ENCODE results near the gene TPSB2.

TPSB2 gene

DNA sequence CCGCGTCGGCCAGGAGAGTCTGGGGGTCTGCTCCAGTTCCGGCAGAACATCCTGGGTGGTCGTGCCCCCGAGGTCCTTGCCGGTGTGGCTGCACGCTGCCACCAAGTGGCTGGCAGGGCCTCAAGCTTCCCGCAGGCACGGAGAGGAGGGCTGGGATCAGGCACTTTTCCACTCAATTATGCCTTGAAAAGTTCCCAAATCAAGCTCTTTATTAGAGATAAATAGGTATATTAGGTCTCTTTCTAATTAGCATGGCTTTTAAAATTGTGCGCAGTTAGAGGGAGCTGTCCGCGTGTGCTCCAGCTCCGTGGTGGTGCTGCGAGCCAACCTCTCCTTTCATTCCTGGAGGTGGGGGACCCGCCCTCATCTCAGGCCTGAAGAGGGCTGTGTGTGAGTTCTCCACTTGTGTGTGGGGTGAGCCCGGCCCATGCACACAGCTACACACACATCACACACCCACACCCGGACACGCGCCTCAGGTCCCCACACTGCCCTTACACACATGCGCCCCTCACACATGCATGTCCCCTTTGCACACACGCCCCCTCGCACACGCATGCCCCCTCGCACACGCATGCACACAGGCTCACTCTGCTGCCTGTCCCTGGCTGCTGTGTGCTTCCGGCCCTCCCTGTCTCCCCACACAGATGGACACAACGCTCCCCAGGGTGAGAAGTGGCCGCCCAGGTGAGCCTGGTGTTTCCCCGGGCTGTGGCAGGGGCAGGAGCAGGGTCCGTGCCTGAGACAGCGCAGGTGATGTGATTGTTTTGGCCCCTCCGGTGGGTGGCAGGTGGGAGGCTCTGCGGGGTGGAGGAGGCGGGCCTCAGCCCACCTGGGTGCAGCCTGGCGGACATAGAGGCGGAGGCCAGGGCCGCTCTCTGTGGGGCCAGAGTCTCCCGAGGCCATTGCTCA is 48.3 kb downstream of the TPSB2 start:
- DNase-seq = no peak

DNA sequence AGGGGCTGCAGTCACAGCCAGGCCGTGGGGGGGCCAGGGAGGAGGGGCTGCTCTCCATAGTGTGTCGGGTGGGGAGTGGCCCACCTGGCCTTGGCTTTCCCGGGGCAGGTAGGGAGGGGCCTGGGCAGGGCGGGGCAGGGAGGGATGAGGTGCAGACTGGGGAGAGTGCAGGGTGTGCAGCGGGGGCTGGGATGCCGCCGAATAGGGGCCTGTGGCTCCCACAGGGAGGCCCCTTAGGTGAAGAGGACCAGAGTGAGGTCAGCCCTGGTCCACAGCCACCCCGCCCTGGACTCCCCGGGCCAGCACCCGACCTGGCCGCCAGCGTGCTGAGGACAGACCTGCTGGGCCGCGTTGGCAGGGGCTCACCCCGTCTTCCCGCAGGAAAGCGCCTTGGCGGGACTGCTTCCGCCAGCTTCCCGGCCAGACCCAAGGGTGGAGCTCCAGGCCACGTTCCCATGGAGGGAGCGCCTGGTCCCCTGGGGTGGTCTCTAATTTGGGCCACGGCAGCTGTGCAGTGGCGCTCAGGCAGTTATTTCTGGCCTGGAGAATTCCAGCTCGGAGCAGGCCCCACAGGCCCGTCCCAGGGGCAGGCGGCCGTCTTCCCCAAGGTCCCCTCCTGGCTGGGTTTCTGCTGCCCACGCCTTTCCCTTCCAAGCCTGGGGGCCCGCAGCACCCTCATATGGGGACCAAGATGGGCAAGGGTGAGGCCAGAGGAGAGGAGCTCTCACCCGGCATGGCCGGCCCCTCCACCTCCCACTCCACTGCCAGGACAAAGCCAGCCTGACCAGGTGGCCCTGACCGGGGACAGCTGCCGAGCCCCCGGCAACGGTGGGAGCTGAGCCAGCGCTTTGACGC is 49.2 kb downstream of the TPSB2 start:
- DNase-seq = peak; percentile 72
